ENCODE measurements around the gene LHPP. TPM values are rescaled to one million over a fixed set of nuclear protein-coding genes. Genes with fewer than 3 reads are reported as not detected.

Gene LHPP
- total RNA-seq, 1 donor from 2014 or later = 22.9 TPM

GRCh38 chr10:124618470-124619073 lies 156.9 kb downstream of the LHPP start:
- ChIA-PET CTCF (interaction anchor here (0.8 to 3.6 kb wide), 6 partner anchors 78 to 127 kb away, joined by 3 to 24 read pairs (median 5); no protein-coding TSS in a partner anchor), POLR2A (interaction anchor here (0.6 to 15.9 kb wide), 29 partner anchors 10 to 474 kb away, joined by 3 to 207 read pairs (median 6); no protein-coding TSS in a partner anchor)
- Mint-ChIP-seq H3K27me3 (no peaks in the 10 kb centered on the region), H3K4me1 (peaks cover 99% of the 10 kb centered on the region), H3K4me3 (peak overlapping the region; percentile 69), H3K27ac (peak overlapping the region; percentile 96), H3K9me3 (no peaks in the 10 kb centered on the region), H3K36me3 (ENCODE audit: low read depth) (peaks cover 30% of the 10 kb centered on the region)
- DNase-seq = no peak
- peak; percentile 2 for ATAC-seq (ENCODE audit: low read depth)
- TF ChIP-seq, protein P1, sequence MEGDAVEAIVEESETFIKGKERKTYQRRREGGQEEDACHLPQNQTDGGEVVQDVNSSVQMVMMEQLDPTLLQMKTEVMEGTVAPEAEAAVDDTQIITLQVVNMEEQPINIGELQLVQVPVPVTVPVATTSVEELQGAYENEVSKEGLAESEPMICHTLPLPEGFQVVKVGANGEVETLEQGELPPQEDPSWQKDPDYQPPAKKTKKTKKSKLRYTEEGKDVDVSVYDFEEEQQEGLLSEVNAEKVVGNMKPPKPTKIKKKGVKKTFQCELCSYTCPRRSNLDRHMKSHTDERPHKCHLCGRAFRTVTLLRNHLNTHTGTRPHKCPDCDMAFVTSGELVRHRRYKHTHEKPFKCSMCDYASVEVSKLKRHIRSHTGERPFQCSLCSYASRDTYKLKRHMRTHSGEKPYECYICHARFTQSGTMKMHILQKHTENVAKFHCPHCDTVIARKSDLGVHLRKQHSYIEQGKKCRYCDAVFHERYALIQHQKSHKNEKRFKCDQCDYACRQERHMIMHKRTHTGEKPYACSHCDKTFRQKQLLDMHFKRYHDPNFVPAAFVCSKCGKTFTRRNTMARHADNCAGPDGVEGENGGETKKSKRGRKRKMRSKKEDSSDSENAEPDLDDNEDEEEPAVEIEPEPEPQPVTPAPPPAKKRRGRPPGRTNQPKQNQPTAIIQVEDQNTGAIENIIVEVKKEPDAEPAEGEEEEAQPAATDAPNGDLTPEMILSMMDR (IDR thresholded peaks at IDR 0.05) = no peak
- intact Hi-C loops (cut with micrococcal nuclease) = loop anchor here (1.0 to 2.0 kb wide), 5 partner anchors 7 to 122 kb away; no protein-coding TSS in a partner anchor

- intact Hi-C loops (cut with micrococcal nuclease) = loop anchor here (1.0 to 2.0 kb wide), 5 partner anchors 8 to 122 kb away; no protein-coding TSS in a partner anchor
- H3K4me3 Mint-ChIP-seq = peak overlapping the region; percentile 69
- H3K27ac Mint-ChIP-seq = peak overlapping the region; percentile 96
- ChIA-PET CTCF (interaction anchor here (0.8 to 3.6 kb wide), 7 partner anchors 18 to 126 kb away, joined by 3 to 24 read pairs (median 4); no protein-coding TSS in a partner anchor), POLR2A (interaction anchor here (0.6 to 15.9 kb wide), 30 partner anchors 9 to 474 kb away, joined by 3 to 207 read pairs (median 6); no protein-coding TSS in a partner anchor)
- DNase-seq (no peak), ATAC-seq (ENCODE audit: low read depth) (peak; percentile 72)
- H3K4me1 Mint-ChIP-seq = peaks cover 99% of the 10 kb centered on the region
- H3K36me3 Mint-ChIP-seq (ENCODE audit: low read depth) = peaks cover 37% of the 10 kb centered on the region
- H3K9me3 Mint-ChIP-seq = no peaks in the 10 kb centered on the region
- TF ChIP-seq, protein P1 (IDR thresholded peaks at IDR 0.05) = no peak
- H3K27me3 Mint-ChIP-seq = no peaks in the 10 kb centered on the region
Observed at GRCh38 chr10:124619195-124619594, 157.6 kb downstream of the LHPP start.

DNA sequence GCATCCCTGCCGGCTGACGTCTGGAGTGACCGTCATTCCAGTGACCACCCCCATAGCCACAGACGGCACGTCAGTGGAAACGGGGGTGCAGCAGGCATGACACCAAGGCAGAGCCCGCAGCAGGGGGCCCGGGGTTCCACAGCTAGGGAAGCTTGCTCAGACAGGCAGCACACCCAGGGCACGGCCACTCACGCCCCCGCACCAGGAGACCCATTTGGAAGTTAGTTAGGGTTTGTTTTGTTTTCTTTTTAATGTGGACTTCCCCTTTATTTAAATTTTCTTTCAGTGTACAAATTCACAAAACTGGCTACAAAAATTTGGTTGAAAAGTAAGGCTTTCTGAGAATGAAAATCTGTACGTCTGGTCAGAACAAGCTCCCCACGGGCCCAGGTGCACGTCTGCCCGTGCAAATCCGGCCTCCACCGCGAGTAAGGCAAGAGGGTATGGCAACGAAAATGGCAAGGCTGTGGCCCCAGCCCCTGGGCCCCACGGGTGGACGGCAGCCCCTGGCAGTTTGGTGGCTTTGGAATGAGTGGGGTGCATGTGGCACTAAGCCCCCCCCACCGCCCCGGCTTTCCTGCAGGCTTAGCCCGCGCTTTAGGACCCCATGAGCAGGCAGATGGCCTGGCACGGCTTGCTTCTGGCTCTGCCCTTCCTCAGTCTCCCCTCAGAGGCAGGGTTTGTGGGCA lies 158.3 kb downstream of the LHPP start:
- peak overlapping the region; percentile 96 for H3K27ac Mint-ChIP-seq
- POLR2A ChIA-PET = interaction anchor here (0.9 to 15.9 kb wide), 20 partner anchors 9 to 121 kb away, joined by 3 to 207 read pairs (median 8); no protein-coding TSS in a partner anchor
- H3K4me3 Mint-ChIP-seq = peak overlapping the region; percentile 73

DNA sequence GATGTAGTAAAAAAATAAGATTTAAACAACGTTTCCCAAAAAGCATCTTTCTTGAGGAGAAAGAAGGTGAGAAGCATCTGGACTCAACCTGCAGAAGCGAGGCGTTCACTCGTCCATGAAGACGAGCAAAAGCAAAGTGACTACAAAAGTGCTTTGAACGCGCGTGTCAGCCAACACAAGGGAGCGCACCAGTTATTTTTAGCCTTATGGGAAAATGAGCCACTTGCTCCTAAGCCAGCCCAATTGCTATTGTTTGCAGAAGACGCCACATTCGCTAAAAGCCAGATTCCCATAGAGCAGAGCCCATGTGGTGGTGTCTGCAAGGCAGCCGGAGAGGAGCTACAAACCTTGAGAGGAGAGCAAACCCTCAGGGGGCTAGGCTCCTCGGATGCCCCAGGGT lies 160.0 kb downstream of the LHPP start:
- POLR2A ChIA-PET = interaction anchor here (0.6 to 15.9 kb wide), 11 partner anchors 10 to 317 kb away, joined by 3 to 207 read pairs (median 13); partner anchors contain the start of genes ABRAXAS2 and OAT

More for the DNA sequence above, 158.3 kb downstream of the LHPP start:
- CTCF ChIA-PET = interaction anchor here (1.1 to 3.6 kb wide), 6 partner anchors 17 to 126 kb away, joined by 3 to 24 read pairs (median 6); no protein-coding TSS in a partner anchor
- no peaks in the 10 kb centered on the region for H3K9me3 Mint-ChIP-seq
- peaks cover 41% of the 10 kb centered on the region for H3K36me3 Mint-ChIP-seq (ENCODE audit: low read depth)
- peaks cover 99% of the 10 kb centered on the region for H3K4me1 Mint-ChIP-seq
- TF ChIP-seq, protein P1 (IDR thresholded peaks at IDR 0.05) = no peak
- intact Hi-C loops (cut with micrococcal nuclease) = loop anchor here (1.0 to 2.0 kb wide), 5 partner anchors 9 to 121 kb away; no protein-coding TSS in a partner anchor
- no peaks in the 10 kb centered on the region for H3K27me3 Mint-ChIP-seq
- DNase-seq = no peak
- peak; percentile 26 for ATAC-seq (ENCODE audit: low read depth)

More for the DNA sequence above, 160.0 kb downstream of the LHPP start:
- H3K4me3 Mint-ChIP-seq = no peak overlapping the region
- CTCF ChIA-PET = interaction anchor here (1.5 to 3.6 kb wide), 2 partner anchors 97 to 124 kb away, joined by 5 to 24 read pairs; no protein-coding TSS in a partner anchor
- ATAC-seq (ENCODE audit: low read depth) = no peak
- peaks cover 32% of the 10 kb centered on the region for H3K36me3 Mint-ChIP-seq (ENCODE audit: low read depth)
- no peaks in the 10 kb centered on the region for H3K27me3 Mint-ChIP-seq
- no peak for DNase-seq
- intact Hi-C loops (cut with micrococcal nuclease) = no loop called here
- TF ChIP-seq, protein P1 (IDR thresholded peaks at IDR 0.05) = no peak
- no peaks in the 10 kb centered on the region for H3K9me3 Mint-ChIP-seq
- peak overlapping the region; percentile 96 for H3K27ac Mint-ChIP-seq
- H3K4me1 Mint-ChIP-seq = peaks cover 99% of the 10 kb centered on the region

All from activated B cell treated with CpG ODN at 0.5 μM for 24 hours (primary cell).